ENCODE data around the gene ATXN7L3. TPM values are rescaled to one million over a fixed set of nuclear protein-coding genes. Genes with fewer than 3 reads are reported as not detected.

The ATXN7L3 gene
- total and polyA plus RNA-seq, 10 of the 15 experiments (the other 5 are each of a cell fraction or from before 2014, with no cell fraction given) = 0.71 to 78.7 (median 32.7) TPM

- ChIA-PET SMC1A (ENCODE audit: uncharacterized antibody, unreplicated experiment) (interaction anchor here (0.8 kb wide), 1 partner anchor 20 kb away, joined by 4 read pairs; no protein-coding TSS in a partner anchor), CTCF (interaction anchor here (0.7 to 5.2 kb wide), 6 partner anchors 14 to 227 kb away, joined by 3 to 56 read pairs (median 4); partner anchors contain the start of gene PPY), POLR2A (no interaction called here), RAD21 (ENCODE audit: unreplicated experiment) (interaction anchor here (1.1 kb wide), 1 partner anchor 13 kb away, joined by 3 read pairs; no protein-coding TSS in a partner anchor)
- ATAC-seq (no peak), DNase-seq (ENCODE audit: low read depth, low spot score) (no peak), FAIRE-seq (no peak)
- Histone ChIP-seq H4K20me1 (ENCODE audit: control insufficient read depth, insufficient read depth) (no peaks in the 10 kb centered on the region), H3K79me2 (ENCODE audit: control insufficient read depth, insufficient read depth, low read length) (no peaks in the 10 kb centered on the region), H3K4me1 (ENCODE audit: control insufficient read depth, insufficient read depth, low read length) (peaks cover 5% of the 10 kb centered on the region), H3K27ac (ENCODE audit: control insufficient read depth, insufficient read depth) (no peak overlapping the region), H3K27me3 (replicated peaks in 1 of 2; ENCODE audit: control insufficient read depth in 2 of 2, insufficient read depth in 2 of 2, low read length in 1 of 2) (no peaks in the 10 kb centered on the region), H3K4me2 (ENCODE audit: control insufficient read depth, insufficient read depth) (no peak overlapping the region), H3K9me3 (replicated peaks; ENCODE audit: control insufficient read depth, insufficient read depth, low read length) (no peaks in the 10 kb centered on the region), H3K36me3 (ENCODE audit: control insufficient read depth in 2 of 2, insufficient read depth in 2 of 2, low read length in 1 of 2) (peaks cover 0 to 4% of the 10 kb centered on the region in 2 experiments; a peak in 3 of 4 replicates), H3K9ac (ENCODE audit: control insufficient read depth, insufficient read depth, low read length) (no peak overlapping the region), H2AFZ (ENCODE audit: control insufficient read depth, low read depth, low read length) (no peak overlapping the region), H3K4me3 (no peak overlapping the region)
- in situ Hi-C loops (cut with MboI) (no loop called here), intact Hi-C loops (cut with micrococcal nuclease; ENCODE audit: unreplicated experiment) (no loop called here)
- WGBS (ENCODE audit: insufficient coverage, insufficient replicate concordance, low lambda C conversion rate, missing lambda C conversion rate) = 84% methylated on average over 17 of the region's 17 CpGs
- no TSS peak for BruUV-seq (replicated peaks)
- no peak for TF ChIP-seq SIX5 (IDR thresholded peaks at IDR 0.05; ENCODE audit: low read depth, low read length, severe bottlenecking)
- TF ChIP-seq, protein P1, sequence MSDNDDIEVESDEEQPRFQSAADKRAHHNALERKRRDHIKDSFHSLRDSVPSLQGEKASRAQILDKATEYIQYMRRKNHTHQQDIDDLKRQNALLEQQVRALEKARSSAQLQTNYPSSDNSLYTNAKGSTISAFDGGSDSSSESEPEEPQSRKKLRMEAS (IDR thresholded peaks at IDR 0.05; ENCODE audit: low read depth, low read length) = no peak
- no peak for TF ChIP-seq SUPT20H (IDR thresholded peaks at IDR 0.05; ENCODE audit: borderline replicate concordance, control insufficient read depth, low read depth, low read length)
- TF ChIP-seq POLR2A (IDR thresholded peaks at IDR 0.05; ENCODE audit: low read depth, low read length) = 0 out of 2 replicates have a peak, but pooled peaks have one; percentile 33
Observed at GRCh38 chr17:44171931-44172455, 27.7 kb downstream of the ATXN7L3 start.

DNA sequence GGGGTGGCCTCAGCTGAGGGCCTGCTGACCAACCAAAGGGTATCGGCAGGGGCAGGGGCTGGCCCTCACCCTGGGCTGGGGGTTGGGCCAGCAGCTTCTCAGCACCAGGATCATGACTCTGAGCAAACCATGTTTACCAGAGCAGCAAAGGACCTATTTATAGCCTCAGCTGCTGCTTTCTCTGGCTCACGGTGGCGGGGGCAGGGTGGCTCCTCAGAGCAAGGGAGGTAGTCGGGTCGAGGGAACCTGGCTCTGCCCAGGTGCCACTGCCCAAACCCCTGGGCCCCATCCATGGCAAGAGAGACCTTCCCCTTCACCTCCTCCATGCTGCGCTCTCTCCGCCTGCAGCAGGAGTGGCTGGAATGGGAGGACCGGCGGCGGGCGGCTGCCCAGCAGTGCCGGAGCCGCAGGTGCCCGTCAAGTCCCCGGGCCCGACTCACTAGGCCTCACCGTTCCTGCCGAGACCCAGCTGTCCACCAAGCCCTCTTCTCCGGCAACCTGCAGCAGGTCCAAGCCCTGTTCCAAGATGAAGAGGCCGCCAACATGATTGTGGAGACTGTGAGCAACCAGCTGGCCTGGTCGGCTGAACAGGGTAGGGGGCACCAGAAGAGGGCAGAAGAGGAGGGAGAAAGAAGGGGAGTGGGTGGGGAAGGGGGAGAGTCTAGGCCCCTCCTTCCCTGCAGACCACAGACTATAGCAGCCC, 29.0 kb downstream of the ATXN7L3 start, which contains the start of gene ASB16:
Gene ASB16 (plus strand): TSS at position 206 of the 703 bp plus-strand sequence. CDS start 86 bp downstream, at position 292.
- ATAC-seq (no peak), DNase-seq (ENCODE audit: low read depth, low spot score) (no peak), FAIRE-seq (no peak)
- intact Hi-C loops (cut with micrococcal nuclease; ENCODE audit: unreplicated experiment) = no loop called here
- H3K79me2 ChIP-seq (ENCODE audit: control insufficient read depth, insufficient read depth, low read length) = no peaks in the 10 kb centered on the region
- peaks cover 5% of the 10 kb centered on the region for H3K4me1 ChIP-seq (ENCODE audit: control insufficient read depth, insufficient read depth, low read length)
- no peak within 1 kb of the TSS for H3K27ac ChIP-seq (ENCODE audit: control insufficient read depth, insufficient read depth)
- in situ Hi-C loops (cut with MboI) = no loop called here
- no peak within 1 kb of the TSS for H3K9ac ChIP-seq (ENCODE audit: control insufficient read depth, insufficient read depth, low read length)
- RAD21 ChIA-PET (ENCODE audit: unreplicated experiment) = interaction anchor here (1.3 kb wide), 1 partner anchor 226 kb away, joined by 4 read pairs; no protein-coding TSS in a partner anchor
- no peaks in the 10 kb centered on the region for H4K20me1 ChIP-seq (ENCODE audit: control insufficient read depth, insufficient read depth)
- H3K27me3 ChIP-seq (replicated peaks in 1 of 2; ENCODE audit: control insufficient read depth in 2 of 2, insufficient read depth in 2 of 2, low read length in 1 of 2) = no peaks in the 10 kb centered on the region
- SMC1A ChIA-PET (ENCODE audit: uncharacterized antibody, unreplicated experiment) = interaction anchor here (0.8 kb wide), 1 partner anchor 19 kb away, joined by 3 read pairs; no protein-coding TSS in a partner anchor
- WGBS (ENCODE audit: insufficient coverage, insufficient replicate concordance, low lambda C conversion rate, missing lambda C conversion rate) = 45% methylated on average over 20 of the region's 21 CpGs
- H2AFZ ChIP-seq (ENCODE audit: control insufficient read depth, low read depth, low read length) = no peak within 1 kb of the TSS
- no peaks in the 10 kb centered on the region for H3K9me3 ChIP-seq (replicated peaks; ENCODE audit: control insufficient read depth, insufficient read depth, low read length)
- no peak within 1 kb of the TSS for H3K4me3 ChIP-seq
- TF ChIP-seq FOS (IDR thresholded peaks at IDR 0.05; ENCODE audit: borderline replicate concordance, extremely low read depth, insufficient read length) = no peak
- TF ChIP-seq POLR2A (IDR thresholded peaks at IDR 0.05; ENCODE audit: low read depth, low read length) = 0 out of 2 replicates have a peak, but pooled peaks have one; percentile 18
- no peak for TF ChIP-seq SUPT20H (IDR thresholded peaks at IDR 0.05; ENCODE audit: borderline replicate concordance, control insufficient read depth, low read depth, low read length)
- TF ChIP-seq, protein P2, sequence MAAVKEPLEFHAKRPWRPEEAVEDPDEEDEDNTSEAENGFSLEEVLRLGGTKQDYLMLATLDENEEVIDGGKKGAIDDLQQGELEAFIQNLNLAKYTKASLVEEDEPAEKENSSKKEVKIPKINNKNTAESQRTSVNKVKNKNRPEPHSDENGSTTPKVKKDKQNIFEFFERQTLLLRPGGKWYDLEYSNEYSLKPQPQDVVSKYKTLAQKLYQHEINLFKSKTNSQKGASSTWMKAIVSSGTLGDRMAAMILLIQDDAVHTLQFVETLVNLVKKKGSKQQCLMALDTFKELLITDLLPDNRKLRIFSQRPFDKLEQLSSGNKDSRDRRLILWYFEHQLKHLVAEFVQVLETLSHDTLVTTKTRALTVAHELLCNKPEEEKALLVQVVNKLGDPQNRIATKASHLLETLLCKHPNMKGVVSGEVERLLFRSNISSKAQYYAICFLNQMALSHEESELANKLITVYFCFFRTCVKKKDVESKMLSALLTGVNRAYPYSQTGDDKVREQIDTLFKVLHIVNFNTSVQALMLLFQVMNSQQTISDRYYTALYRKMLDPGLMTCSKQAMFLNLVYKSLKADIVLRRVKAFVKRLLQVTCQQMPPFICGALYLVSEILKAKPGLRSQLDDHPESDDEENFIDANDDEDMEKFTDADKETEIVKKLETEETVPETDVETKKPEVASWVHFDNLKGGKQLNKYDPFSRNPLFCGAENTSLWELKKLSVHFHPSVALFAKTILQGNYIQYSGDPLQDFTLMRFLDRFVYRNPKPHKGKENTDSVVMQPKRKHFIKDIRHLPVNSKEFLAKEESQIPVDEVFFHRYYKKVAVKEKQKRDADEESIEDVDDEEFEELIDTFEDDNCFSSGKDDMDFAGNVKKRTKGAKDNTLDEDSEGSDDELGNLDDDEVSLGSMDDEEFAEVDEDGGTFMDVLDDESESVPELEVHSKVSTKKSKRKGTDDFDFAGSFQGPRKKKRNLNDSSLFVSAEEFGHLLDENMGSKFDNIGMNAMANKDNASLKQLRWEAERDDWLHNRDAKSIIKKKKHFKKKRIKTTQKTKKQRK (IDR thresholded peaks at IDR 0.05; ENCODE audit: low read depth, low read length) = no peak
- TF ChIP-seq BACH1 (IDR thresholded peaks at IDR 0.05; ENCODE audit: borderline replicate concordance) = no peak
- POLR2A ChIA-PET = no interaction called here
- H3K4me2 ChIP-seq (ENCODE audit: control insufficient read depth, insufficient read depth) = no peak within 1 kb of the TSS
- H3K36me3 ChIP-seq (ENCODE audit: control insufficient read depth in 2 of 2, insufficient read depth in 2 of 2, low read length in 1 of 2) = peaks cover 0 to 4% of the 10 kb centered on the region in 2 experiments; a peak in 1 of 4 replicates
- CTCF ChIA-PET = interaction anchor here (0.7 to 5.2 kb wide), 5 partner anchors 20 to 226 kb away, joined by 3 to 56 read pairs (median 3); partner anchors contain the start of gene PPY
- no TSS peak for BruUV-seq (replicated peaks)
